Rectal smooth muscle tissue (tissue), 1 donor: ENCODE data around the gene ZNF429.
A peak's percentile ranks its signal among the peaks of the same experiment; 100 is the strongest.

Experiments used
- H3K27ac ChIP-seq: one replicate; pipeline ENCODE4 v1.7.0; 2013; ENCODE audit warnings: low read depth, low read length, inconsistent platforms
- H3K27me3 ChIP-seq: one replicate; pipeline ENCODE4 v1.7.0; 2013; ENCODE audit warnings: low read length; ENCODE audit not compliant: control insufficient read depth, insufficient read depth
- H3K36me3 ChIP-seq: one replicate; pipeline ENCODE4 v1.7.0; 2013; ENCODE audit warnings: low read length; ENCODE audit not compliant: control insufficient read depth, insufficient read depth
- H3K4me1 ChIP-seq: one replicate; pipeline ENCODE4 v1.7.0; 2013; ENCODE audit warnings: low read length; ENCODE audit not compliant: control insufficient read depth, insufficient read depth
- H3K4me3 ChIP-seq: one replicate; pipeline ENCODE4 v1.7.0; 2013; ENCODE audit warnings: low read length
- H3K9ac ChIP-seq: one replicate; pipeline ENCODE4 v1.7.0; 2013; ENCODE audit warnings: low read length

Gene ZNF429

DNA sequence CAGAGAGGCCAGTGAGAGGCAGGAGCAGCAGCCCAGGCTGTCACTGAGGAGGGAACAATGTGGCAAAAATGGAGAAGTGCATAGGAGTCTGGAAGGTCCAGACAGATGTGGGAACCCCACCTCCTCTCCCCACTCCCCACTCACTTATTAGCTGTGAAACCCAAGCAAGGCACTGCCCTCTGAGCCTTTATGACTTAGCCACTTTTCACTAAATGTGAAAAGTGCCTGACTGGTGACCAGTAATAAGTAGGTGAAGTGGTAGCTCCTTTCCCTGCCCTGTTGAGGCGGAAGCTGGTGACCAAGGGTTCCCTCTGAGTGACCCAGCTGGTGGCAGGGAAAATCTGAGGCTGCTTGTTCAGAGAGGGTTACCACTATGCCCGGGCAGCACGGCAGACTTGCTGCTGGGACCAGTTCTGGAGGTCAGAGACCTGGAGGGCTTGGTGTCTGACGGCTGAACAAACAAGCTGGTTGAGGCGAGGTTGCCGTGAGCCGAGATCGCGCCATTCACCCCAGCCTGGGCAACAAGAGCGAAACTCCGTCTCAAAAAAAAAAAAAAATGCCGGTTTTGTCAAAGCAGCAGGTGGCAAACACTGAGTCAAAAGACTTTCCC, 80.0 kb downstream of the ZNF429 start:
- Histone ChIP-seq H3K27ac (no peak overlapping the region), H3K36me3 (no peaks in the 10 kb centered on the region), H3K27me3 (no peaks in the 10 kb centered on the region), H3K4me3 (no peak overlapping the region), H3K9ac (no peak overlapping the region), H3K4me1 (no peaks in the 10 kb centered on the region)

DNA sequence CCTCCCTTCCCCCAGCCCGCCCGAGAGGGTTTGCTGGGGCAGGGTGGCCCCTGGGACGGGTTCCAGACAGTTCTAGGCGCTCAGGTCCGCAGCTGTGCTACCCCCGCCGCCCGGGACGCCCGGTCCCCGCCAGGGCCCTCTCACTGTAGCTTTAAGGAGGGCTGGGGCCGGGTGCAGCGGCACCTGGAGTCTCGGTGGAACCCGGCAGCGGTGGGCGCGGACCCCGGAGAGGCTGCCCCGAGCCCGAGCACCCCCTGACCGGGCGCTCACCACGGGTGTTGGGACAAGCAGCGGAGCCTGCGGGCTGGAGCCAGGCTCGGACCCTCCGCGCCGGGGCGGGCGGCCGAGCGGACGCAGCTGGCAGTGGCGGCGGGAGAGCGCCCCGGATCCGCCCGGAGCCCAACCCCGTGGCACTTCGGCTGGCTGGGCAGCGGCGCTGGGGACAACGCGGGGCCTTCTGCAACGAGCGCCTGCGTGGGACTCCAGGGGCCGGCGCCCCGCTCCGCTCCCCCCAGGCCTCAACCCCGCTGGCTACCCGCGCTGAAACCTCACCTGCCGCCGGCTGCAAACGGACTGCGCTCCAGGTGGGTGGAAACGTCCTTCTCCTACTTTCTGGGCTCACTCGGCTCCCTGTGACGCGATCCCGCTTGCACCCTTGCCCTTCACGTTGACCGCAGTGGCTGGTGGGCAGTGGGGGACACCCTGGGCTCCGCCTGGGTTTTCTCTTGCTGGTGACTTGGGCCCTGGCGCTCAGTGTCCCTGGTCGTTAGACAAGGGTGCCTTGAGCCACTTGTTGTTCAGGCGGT, 81.1 kb downstream of the ZNF429 start:
- Histone ChIP-seq H3K36me3 (no peaks in the 10 kb centered on the region), H3K4me1 (no peaks in the 10 kb centered on the region), H3K27me3 (no peaks in the 10 kb centered on the region), H3K27ac (peak overlapping the region; percentile 49), H3K4me3 (peak overlapping the region; percentile 82), H3K9ac (peak overlapping the region; percentile 43)

DNA sequence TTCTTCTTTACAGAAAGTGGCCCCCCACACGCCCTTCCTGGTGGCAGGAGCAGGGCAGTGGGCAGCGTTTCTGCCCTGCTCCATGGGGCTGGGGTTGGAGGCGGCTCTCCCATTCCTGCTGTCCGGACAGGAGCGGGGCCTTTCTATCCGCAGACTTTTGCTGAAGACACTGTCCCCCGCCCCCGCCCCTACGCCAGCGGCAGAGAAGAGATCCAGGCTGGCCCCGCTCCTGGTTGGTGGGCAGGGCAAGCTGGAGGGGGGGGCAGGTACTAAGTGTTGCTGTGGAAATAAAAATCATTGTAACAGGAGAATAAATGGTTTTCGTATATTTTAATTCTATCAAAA, 81.7 kb downstream of the ZNF429 start:
- Histone ChIP-seq H3K4me1 (no peaks in the 10 kb centered on the region), H3K9ac (no peak overlapping the region), H3K27ac (peak overlapping the region; percentile 49), H3K36me3 (no peaks in the 10 kb centered on the region), H3K4me3 (peak overlapping the region; percentile 82), H3K27me3 (no peaks in the 10 kb centered on the region)

DNA sequence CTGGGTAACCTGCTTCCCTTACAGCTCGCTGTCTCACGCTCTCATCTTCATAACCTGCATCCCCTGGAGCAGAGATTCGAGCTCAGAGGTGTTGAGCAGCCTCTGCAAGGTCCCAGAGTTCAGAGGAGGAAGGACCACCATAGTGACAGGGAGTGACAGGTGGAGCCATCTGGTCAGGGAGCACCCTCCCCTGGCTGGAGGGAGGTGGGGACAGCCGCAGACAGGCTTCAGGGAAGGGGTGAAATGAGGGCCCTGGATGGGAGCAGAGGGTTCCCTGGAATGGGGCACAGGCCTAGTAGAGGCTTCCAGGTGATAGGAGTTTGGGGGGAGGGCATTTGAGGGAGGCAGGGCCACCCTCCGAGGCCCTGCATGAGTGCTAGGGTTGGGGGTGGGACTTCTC, 82.1 kb downstream of the ZNF429 start:
- Histone ChIP-seq H3K27ac (no peak overlapping the region), H3K9ac (no peak overlapping the region), H3K4me3 (no peak overlapping the region), H3K36me3 (no peaks in the 10 kb centered on the region), H3K4me1 (no peaks in the 10 kb centered on the region), H3K27me3 (no peaks in the 10 kb centered on the region)

DNA sequence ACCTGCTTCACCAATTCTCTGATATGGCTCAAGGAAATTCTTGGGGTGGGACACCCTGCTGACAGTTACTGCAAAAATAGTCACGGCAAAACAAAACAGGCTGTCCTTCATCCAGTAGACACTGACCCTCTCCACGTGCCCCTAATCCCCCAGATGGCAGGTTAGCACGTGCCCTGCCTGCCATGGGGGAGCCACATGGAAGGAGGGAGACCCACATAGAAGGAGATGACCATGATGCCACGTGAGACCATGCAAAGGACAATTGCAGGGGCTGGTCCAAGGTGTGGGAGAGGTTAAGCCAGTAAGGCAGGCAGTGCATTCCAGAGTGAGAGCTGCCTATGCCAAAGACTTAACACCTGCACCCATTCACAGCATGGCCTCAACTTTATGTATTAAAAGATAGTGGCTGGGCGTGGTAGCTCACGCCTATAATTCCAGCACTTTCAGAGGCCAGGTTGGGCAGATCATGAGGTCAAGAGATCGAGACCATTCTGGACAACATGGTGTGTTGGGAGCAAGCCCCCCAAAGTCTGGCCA, 82.7 kb downstream of the ZNF429 start:
- H3K27ac ChIP-seq: no peak overlapping the region
- H3K27me3 ChIP-seq: no peaks in the 10 kb centered on the region
- no peak overlapping the region for H3K4me3 ChIP-seq
- H3K9ac ChIP-seq: no peak overlapping the region
- H3K36me3 ChIP-seq: no peaks in the 10 kb centered on the region
- H3K4me1 ChIP-seq: no peaks in the 10 kb centered on the region

DNA sequence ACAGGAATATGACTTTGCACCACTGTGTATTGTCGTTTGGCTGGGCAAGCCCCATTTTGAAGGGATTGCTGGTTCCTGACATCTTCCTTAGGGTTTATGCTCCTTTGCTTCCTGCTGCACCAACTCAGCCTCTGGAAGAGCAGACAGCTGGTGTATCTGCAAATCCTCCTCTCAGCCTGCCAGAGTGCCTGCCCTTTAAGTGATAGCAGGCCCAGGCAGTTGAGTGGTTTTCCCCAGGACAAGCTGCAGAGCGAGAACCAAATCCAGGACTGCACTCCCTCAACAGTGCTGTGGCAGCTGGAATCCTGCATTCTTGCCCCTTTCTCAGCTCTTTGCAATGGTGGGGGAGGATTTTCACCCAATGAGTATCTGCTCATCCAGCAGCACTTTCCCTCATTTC, 85.5 kb downstream of the ZNF429 start:
- Histone ChIP-seq H3K4me3 (no peak overlapping the region), H3K4me1 (no peaks in the 10 kb centered on the region), H3K27ac (no peak overlapping the region), H3K27me3 (no peaks in the 10 kb centered on the region), H3K9ac (no peak overlapping the region), H3K36me3 (no peaks in the 10 kb centered on the region)

DNA sequence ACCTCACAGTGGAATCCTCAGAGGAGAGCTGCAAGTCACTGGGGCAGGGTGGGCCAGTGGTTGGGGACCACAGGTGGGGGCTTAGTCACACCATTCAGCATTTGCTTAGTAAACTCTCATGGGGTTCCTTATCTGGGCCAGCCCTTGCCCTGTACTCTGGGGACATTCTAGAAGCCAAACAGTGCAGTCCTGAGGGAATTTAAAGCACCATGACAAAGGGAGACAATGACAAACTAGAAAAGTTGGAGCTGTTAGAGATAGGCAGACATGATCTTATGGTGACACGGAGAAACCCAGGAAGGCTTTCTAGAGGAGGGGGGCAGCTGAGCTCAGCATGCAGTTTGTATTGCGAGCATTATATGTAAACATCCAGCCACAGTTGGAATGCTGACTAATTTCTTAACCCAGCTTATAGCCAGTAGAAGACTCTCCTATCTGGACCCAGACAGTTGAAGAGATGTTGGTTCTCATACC, 87.6 kb downstream of the ZNF429 start:
- no peaks in the 10 kb centered on the region for H3K36me3 ChIP-seq
- H3K4me3 ChIP-seq: no peak overlapping the region
- no peak overlapping the region for H3K9ac ChIP-seq
- H3K27me3 ChIP-seq: no peaks in the 10 kb centered on the region
- H3K4me1 ChIP-seq: no peaks in the 10 kb centered on the region
- no peak overlapping the region for H3K27ac ChIP-seq

DNA sequence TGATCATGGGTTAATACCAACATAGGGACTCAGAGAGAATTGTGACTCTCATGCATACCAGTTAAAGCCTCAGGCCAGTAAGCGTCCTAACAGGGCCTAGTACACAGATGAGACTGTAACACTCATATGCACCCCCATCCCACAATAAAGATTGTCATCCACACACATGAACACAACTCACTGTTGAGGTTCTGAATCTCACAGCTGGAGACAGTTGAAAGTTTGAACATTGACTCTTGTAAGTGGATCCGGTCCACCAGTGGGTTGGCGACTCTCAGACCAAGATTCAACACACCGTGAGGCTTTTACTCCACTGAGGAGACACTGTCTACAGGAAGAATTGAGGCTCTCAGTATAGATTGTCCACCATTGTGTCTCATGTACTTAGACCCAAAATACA, 88.1 kb downstream of the ZNF429 start:
- Histone ChIP-seq H3K27ac (no peak overlapping the region), H3K4me1 (no peaks in the 10 kb centered on the region), H3K36me3 (no peaks in the 10 kb centered on the region), H3K27me3 (no peaks in the 10 kb centered on the region), H3K9ac (no peak overlapping the region), H3K4me3 (no peak overlapping the region)

DNA sequence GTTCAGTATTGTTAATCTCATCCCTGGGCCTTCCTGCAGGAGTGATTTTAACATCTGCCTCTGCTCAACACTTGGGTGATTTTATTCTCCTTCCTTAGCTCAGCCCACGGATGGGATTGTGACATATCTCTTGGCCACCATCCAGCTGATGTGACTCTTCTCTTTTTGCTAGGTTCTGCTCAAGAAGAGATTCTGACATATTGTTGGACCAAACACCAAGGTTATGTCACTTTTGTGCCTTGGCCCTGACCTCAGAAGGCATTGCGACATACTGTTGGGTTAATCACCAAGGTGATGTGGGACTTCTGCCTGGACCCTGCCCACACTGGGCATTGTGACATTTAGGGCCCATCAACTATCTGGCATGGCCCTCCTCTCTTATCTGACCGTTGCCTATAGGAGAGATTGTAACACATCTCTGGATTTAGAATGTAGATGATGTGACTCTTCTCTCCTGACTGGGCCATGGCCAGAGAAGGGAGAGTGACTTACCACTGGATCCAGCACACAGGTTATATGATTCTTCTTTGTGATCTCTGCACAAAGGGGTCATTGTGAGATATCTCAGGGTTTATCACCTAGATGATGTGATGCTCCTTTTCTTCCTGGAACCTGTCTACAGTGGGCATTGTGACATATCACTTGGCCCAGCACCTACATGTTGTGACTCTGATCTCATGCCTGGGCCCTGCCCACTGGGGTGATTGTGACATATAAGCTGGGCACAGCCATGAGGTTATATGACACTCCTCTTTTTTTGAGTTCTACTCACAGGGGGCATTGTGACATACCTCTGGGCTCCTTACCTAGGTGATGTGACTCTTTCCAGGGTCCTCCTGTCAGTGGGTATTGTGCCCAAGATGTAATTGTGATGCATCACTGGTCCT, 88.8 kb downstream of the ZNF429 start:
- no peak overlapping the region for H3K9ac ChIP-seq
- no peaks in the 10 kb centered on the region for H3K27me3 ChIP-seq
- H3K27ac ChIP-seq: no peak overlapping the region
- H3K36me3 ChIP-seq: no peaks in the 10 kb centered on the region
- no peaks in the 10 kb centered on the region for H3K4me1 ChIP-seq
- H3K4me3 ChIP-seq: no peak overlapping the region

DNA sequence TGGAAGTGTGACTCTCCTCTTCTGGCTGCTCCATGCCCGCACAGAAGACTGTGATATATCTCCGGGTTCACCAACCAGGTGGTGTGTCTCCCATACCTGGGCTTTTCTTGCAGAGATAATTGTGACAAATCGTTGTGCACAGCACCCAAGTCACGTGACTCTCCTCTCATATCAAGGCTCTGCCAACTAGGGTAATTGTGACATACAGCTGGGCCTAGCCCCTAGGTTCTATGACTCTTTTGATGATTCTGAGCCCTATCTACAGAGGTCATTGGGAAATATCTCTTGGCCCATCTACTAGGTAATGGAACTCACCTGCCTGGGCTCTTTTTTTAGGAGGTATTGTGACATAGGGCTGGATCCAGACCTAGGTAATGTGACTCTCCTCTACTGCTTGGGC, 89.8 kb downstream of the ZNF429 start:
- H3K27me3 ChIP-seq: no peaks in the 10 kb centered on the region
- H3K36me3 ChIP-seq: no peaks in the 10 kb centered on the region
- no peak overlapping the region for H3K4me3 ChIP-seq
- H3K27ac ChIP-seq: no peak overlapping the region
- no peak overlapping the region for H3K9ac ChIP-seq
- H3K4me1 ChIP-seq: no peaks in the 10 kb centered on the region

DNA sequence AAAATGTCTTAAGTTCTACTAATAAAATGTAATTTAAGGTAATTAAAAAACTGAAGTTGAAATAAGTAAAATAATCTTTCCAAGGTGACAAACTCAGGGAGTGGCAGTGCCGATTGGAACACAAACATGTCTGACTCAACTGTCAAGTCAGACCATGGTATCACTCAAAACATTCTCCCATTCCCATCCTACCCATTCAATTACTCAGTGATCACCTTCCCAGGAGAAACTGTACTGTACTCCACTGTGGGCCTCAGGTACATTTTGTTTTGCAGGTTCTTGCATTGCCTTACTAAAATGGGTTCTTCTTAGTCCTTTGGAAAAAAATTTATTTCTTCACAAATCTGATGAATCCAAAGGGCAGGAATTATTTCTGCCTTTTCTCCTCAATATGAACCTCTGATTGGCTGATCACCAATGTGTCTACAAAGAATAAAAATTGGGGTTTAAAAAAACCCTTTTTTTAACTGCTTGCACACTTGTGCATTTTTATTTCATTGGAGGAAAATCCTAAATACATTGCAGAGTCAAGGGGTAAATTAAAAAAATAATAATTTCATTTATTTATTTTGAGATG, 96.8 kb downstream of the ZNF429 start:
- Histone ChIP-seq H3K27ac (no peak overlapping the region), H3K27me3 (no peaks in the 10 kb centered on the region), H3K36me3 (no peaks in the 10 kb centered on the region), H3K4me3 (no peak overlapping the region), H3K4me1 (peaks cover 4% of the 10 kb centered on the region), H3K9ac (no peak overlapping the region)
